GM19463 (cell line): Measurements from ENCODE around the gene CUX1.
"Not testable (repeated sequence)": the region's sequence is repeated elsewhere in the genome, so short reads cannot be mapped to it uniquely, and the experiment has no call there.

ENCODE experiments used
- ATAC-seq: cut with Tn5 transposase; IDR thresholded peaks from one replicate; pipeline ENCODE4 v1.9.1; 2021; ENCODE audit warnings: mild to moderate bottlenecking, moderate library complexity; ENCODE audit not compliant: unreplicated experiment

CUX1 gene

GRCh38 chr7:102317231-102318059, 500.0 kb downstream of the CUX1 start:
- ATAC-seq, result no peak

DNA sequence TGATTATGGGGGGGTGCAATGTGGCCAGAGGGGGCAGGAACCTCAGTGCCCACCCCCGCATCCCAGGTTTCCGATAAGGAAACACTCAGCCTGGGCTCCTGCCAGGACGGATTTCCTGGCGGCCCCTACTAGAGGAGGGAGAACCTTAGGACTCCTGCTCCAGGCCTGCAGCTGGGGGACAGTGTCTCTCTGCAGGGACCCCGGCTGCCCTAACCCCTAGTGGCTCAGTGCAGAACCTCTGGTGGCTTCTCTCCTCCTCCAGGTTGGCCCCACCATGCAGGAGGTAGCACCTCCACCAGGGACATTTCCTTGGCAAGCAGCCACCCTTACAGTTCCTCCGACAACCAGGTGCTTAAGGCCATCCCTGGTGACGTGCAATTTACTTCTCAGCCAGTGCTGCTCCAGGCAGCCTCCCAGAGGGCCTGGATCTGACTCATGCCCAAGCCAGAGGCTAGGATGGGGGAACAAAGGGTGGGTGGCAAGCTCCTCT, 501.1 kb downstream of the CUX1 start:
- no peak for ATAC-seq

- ATAC-seq, result no peak
Measured at GRCh38 chr7:102319671-102320070, 502.2 kb downstream of the CUX1 start.

DNA sequence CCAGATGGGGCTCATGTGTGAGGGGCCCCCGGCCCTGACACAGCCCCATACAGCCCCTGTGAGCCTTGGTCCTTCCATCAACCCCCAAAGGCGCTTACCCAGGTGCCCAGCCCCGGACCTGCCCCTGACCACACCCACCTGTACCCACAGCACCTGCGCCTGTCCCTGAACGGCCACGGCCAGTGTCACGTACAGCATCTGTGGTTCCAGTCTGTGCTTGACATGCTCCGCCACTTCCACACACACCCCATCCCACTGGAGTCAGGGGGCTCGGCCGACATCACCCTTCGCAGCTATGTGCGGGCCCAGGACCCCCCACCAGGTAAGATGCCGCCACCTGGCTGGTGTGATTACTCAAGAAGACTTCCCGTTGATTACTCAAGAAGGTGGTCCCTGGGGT, 502.8 kb downstream of the CUX1 start:
- ATAC-seq, result no peak

- no peak for ATAC-seq
Measured at GRCh38 chr7:102320601-102321350, 503.4 kb downstream of the CUX1 start.

- ATAC-seq, result no peak
Measured at GRCh38 chr7:102321351-102322201, 504.1 kb downstream of the CUX1 start.

GRCh38 chr7:102322202-102322715, 504.8 kb downstream of the CUX1 start:
- ATAC-seq, result no peak

- no peak for ATAC-seq
Measured at GRCh38 chr7:102323914-102324195, 506.4 kb downstream of the CUX1 start.

- ATAC-seq, result not testable (repeated sequence)
Measured at GRCh38 chr7:102325106-102325505, 507.7 kb downstream of the CUX1 start.

DNA sequence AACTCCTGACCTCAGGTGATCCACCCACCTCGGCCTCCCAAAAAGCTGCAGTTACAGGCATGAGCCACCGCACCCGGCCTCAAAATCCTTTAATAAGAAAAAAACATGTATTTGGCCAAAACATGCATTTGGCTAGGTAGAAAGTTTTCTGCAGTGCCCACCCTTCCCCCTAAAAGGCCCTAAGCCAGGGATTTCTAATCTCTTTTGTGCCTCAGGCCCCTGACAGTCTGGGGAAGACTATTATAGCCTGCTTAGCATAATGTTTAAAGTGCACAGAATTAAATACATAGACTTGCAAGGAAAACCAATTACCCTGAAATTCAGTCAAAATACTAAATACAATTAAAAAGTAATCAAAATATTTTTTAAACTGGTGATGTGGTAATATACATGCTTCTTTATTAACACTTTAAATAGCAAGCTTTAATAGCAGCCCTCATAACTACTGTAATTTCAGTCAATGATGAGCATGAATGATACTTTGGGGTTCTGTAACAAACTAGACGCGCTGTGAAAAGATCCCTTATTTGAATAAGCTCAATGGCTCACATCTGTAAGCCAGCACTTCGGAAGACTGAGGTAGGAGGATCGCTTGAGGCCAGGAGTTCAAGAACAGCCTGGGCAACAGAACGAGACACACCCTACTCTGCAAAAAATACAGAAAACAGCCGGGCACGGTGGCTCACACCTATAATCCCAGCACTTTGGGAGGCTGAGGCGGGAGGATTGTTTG, 508.9 kb downstream of the CUX1 start:
- ATAC-seq, result no peak

DNA sequence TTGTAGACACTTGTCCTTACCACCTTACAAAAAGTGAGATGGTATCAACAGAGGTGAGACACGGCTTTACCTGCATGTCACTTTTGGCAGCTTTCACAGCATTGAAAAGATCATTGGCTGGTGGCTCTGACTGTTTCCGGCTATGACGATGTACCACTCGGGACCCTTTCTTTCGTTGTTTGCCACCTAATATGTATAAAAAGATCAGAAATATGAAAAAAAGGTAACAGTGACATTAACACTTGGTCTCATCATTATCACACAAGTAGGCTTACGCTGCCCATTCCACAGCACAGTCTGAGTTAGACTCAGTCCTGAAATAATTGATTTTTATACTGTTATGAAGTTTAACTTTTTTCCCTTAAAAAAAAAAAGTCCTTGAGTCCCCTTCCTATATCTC, 509.8 kb downstream of the CUX1 start:
- ATAC-seq, result not testable (repeated sequence)

GRCh38 chr7:102328863-102329262, 511.4 kb downstream of the CUX1 start:
- ATAC-seq, result not testable (repeated sequence)

- not testable (repeated sequence) for ATAC-seq
Measured at GRCh38 chr7:102329366-102329765, 511.9 kb downstream of the CUX1 start.

GRCh38 chr7:102330666-102331460, 513.4 kb downstream of the CUX1 start:
- not testable (repeated sequence) for ATAC-seq
